Activated CD8-positive, alpha-beta memory T cell treated with anti-CD3 and anti-CD28 coated beads for 4 hours (primary cell): Measurements from ENCODE around the gene GNB1.
"Not testable (repeated sequence)": the region's sequence is repeated elsewhere in the genome, so short reads cannot be mapped to it uniquely, and the experiment has no call there.

Experiments
- DNase-seq, 2 donors: peaks; one replicate each; pipeline ENCODE4 v3.0.0-alpha.2; 2020; ENCODE audit warnings: low read depth in 2 of 2

GNB1 gene

GRCh38 chr1:1859970-1860697 is 30.8 kb downstream of the GNB1 start:
- DNase-seq: not testable (repeated sequence)

- DNase-seq: no peak
Measured at GRCh38 chr1:1858382-1859086, 32.4 kb downstream of the GNB1 start.

GRCh38 chr1:1857096-1857703 is 33.7 kb downstream of the GNB1 start:
- no peak for DNase-seq

GRCh38 chr1:1856161-1856560 is 34.7 kb downstream of the GNB1 start:
- not testable (repeated sequence) for DNase-seq

GRCh38 chr1:1853593-1854257 is 37.2 kb downstream of the GNB1 start:
- DNase-seq: no peak

- DNase-seq: no peak
Measured at GRCh38 chr1:1852619-1853414, 38.1 kb downstream of the GNB1 start.

GRCh38 chr1:1847890-1848289 is 43.0 kb downstream of the GNB1 start:
- DNase-seq: no peak

GRCh38 chr1:1847061-1847850 is 43.6 kb downstream of the GNB1 start:
- DNase-seq: no peak

- DNase-seq: no peak
Measured at GRCh38 chr1:1846386-1846918, 44.4 kb downstream of the GNB1 start.

GRCh38 chr1:1842360-1843146 is 48.3 kb downstream of the GNB1 start:
- DNase-seq: no peak

GRCh38 chr1:1841575-1841995 is 49.3 kb downstream of the GNB1 start:
- no peak for DNase-seq

GRCh38 chr1:1839311-1839965 is 51.4 kb downstream of the GNB1 start:
- no peak for DNase-seq

GRCh38 chr1:1836119-1836518 is 54.8 kb downstream of the GNB1 start:
- DNase-seq: no peak

- DNase-seq: no peak
Measured at GRCh38 chr1:1835546-1835945, 55.3 kb downstream of the GNB1 start.

GRCh38 chr1:1833916-1834325 is 57.0 kb downstream of the GNB1 start:
- no peak for DNase-seq

GRCh38 chr1:1833456-1833855 is 57.4 kb downstream of the GNB1 start:
- no peak for DNase-seq

GRCh38 chr1:1832820-1833219 is 58.1 kb downstream of the GNB1 start:
- no peak for DNase-seq

GRCh38 chr1:1832166-1832565 is 58.7 kb downstream of the GNB1 start:
- DNase-seq: no peak
